GM08714 (cell line): ENCODE data around the gene RPS14.

Experiments
- H3K4me3 ChIP-seq: fragments of 200-500 bp; sonication (Bioruptor generic); 2 replicates; pipeline ENCODE4 v1.5.1; 2014; ENCODE audit warnings: mild to moderate bottlenecking, low read length, inconsistent platforms
- ZNF274 ChIP-seq: IDR thresholded peaks from 2 replicates; pipeline ENCODE4 v1.6.1; 2012; ENCODE audit warnings: mild to moderate bottlenecking, low read depth, low read length

Gene RPS14

DNA sequence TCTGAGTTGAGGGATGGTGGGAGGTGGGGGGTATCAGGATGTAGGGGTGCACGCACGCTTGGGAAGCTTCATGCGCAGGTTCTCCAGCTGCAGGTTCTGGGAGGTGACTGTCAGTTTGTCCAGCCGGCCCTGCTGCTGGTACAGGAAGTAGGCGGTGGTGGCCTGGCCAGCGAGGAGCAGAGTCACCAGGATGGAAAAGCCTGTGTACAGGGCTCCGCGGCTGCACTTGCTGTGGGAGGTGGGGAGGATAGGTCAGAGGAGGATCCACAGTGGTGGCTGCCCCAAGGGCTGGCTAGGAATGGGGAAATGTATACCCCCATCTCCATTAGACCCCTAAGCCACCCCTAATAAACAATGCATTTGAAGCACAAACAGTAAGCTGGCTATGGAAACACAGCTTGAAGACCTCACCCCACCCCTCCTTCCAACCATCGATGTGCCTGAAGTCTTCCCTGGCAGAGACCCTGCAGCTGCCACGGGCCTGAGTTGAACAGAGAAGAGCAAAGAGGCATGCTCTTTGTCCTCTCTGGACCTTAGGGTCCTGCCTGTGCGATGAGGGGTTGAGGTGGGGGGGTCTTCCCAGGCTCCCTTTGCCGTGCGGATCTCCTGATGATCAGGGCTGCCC is 42.3 kb downstream of the RPS14 start:
- H3K4me3 ChIP-seq, result no peak overlapping the region
- TF ChIP-seq ZNF274, result no peak

DNA sequence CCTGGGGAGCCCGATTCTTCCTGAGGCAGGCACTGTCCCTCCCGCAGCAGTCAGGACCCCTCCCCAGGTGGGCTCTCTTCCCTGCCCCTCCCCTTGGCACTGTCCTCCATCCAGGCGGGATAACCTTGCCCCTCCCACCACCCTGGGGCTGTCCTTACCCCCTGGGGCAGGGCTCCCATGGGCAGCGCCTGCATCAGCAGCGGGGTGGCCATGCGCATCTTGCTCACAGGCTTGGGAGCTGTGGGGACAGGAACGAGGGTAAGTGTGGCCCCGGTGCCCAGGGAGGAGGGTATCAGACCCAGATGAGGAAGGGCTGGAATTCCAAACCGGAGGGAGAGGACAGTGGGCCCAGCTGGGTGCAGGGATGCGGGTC is 42.8 kb downstream of the RPS14 start:
- no peak for TF ChIP-seq ZNF274

GRCh38 chr5:150406103-150406722 is 43.3 kb downstream of the RPS14 start:
- no peak overlapping the region for H3K4me3 ChIP-seq
- TF ChIP-seq ZNF274, result no peak

More for the DNA sequence above, 42.8 kb downstream of the RPS14 start:
- H3K4me3 ChIP-seq, result no peak overlapping the region

DNA sequence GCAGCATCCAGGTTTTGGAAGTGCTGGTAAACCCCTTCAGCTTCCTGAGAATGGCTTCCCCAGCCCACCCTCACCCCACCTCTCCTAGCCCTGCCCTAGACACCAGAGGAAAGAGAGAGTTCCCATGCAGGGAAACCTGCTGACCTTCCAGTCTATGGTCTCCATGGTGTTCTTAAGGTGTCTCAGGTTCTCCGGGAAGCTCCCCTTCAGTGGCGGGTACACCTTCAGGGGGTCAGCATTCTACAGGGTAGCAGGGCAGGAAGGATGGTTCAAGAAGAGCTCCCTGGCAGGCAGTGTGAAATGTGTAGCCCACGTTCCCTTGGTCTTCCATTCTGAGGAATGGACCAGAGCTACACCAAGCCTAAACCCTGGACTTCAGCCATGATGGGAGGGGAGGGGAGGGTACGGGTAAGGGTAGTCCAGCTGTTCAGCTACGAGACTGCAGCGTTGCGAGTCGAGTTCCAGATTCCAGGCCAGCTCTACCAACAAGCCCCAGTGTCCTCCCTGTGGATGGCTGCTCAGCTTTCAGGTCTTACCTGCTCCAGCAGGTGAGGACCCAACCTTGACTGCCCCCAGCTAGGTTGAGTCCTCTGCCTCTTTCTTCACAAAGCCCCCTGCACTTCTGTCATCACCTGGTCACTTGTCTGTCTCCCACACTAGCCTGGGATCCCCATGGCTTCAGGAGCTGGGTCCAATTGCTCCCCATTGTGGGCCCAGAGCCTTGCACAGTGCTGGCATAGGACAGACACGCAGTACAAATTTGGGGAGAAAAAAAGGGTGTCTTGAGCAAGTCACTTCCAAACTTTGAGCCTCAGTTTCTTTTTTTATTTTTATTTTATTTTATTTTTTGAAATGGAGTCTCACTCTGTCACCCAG is 44.4 kb downstream of the RPS14 start:
- no peak overlapping the region for H3K4me3 ChIP-seq

GRCh38 chr5:150404535-150404934 is 45.0 kb downstream of the RPS14 start:
- no peak overlapping the region for H3K4me3 ChIP-seq
- no peak for TF ChIP-seq ZNF274

More for the DNA sequence above, 44.4 kb downstream of the RPS14 start:
- no peak for TF ChIP-seq ZNF274

DNA sequence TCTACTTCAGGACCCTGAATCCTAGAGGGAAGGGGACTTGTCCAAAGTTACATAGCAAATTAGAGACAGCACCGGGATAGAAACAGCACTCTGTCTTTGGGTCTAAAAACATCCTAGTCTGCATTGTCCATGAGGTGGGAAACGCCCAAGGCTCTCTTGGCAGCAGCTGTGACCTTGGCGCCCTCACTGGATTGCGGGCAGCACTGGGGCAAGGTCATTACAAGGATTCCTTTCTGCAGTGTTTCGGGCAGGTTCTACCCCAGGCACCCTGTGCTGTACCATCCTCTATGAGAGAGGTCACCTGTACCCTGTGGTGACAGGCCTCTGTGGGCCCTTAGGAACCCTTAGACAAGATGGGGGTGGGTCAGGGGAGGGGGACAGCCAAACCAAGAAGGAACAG is 45.4 kb downstream of the RPS14 start:
- no peak overlapping the region for H3K4me3 ChIP-seq
- TF ChIP-seq ZNF274, result no peak

GRCh38 chr5:150402901-150403342 is 46.6 kb downstream of the RPS14 start:
- TF ChIP-seq ZNF274, result no peak
- H3K4me3 ChIP-seq, result no peak overlapping the region

- H3K4me3 ChIP-seq, result no peak overlapping the region
- TF ChIP-seq ZNF274, result no peak
These were observed 47.2 kb downstream of the RPS14 start for GRCh38 chr5:150402229-150402773.

- TF ChIP-seq ZNF274, result no peak
- no peak overlapping the region for H3K4me3 ChIP-seq
These were observed 47.9 kb downstream of the RPS14 start for GRCh38 chr5:150401376-150402228.

- H3K4me3 ChIP-seq, result no peak overlapping the region
- no peak for TF ChIP-seq ZNF274
These were observed 48.5 kb downstream of the RPS14 start for GRCh38 chr5:150401076-150401375.

DNA sequence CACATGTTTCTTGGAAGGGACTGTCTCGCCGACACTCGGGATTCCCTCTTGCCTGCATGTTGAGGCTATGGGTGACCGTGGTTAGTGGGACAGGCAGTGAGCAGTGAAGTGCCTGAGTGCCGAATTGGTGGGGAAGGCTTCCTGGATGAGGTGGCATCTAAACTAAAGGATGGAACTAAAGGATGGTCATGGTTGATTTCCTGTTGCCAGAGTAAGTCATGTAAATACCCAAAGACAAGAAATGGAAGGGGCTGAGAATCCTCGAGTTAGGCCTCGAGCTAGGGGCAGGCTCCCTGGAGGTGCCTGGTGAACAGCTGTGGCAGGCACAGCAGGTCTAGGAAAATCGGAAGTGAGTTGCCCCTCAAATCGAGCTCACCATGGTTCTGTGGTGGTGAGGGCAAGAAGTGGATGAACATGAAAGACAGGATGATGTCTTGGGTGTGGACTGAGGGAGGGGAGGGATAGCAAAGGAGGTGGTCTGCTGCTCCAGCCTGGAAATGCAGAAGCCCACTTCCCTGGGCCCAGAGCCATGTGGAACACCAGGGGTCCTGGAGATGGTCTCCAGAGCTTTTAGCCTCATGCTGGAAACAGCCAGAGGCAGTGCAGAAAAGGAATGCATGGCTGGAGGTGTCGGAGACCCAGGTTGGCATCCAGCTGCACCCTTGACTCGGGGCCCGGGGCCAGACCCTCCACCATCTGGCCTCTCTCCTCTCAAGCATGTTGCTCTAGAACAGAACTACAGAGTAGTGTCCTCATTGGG is 49.0 kb downstream of the RPS14 start:
- no peak for TF ChIP-seq ZNF274
- no peak overlapping the region for H3K4me3 ChIP-seq

- TF ChIP-seq ZNF274, result no peak
- H3K4me3 ChIP-seq, result no peak overlapping the region
These were observed 49.9 kb downstream of the RPS14 start for GRCh38 chr5:150399524-150400211.

DNA sequence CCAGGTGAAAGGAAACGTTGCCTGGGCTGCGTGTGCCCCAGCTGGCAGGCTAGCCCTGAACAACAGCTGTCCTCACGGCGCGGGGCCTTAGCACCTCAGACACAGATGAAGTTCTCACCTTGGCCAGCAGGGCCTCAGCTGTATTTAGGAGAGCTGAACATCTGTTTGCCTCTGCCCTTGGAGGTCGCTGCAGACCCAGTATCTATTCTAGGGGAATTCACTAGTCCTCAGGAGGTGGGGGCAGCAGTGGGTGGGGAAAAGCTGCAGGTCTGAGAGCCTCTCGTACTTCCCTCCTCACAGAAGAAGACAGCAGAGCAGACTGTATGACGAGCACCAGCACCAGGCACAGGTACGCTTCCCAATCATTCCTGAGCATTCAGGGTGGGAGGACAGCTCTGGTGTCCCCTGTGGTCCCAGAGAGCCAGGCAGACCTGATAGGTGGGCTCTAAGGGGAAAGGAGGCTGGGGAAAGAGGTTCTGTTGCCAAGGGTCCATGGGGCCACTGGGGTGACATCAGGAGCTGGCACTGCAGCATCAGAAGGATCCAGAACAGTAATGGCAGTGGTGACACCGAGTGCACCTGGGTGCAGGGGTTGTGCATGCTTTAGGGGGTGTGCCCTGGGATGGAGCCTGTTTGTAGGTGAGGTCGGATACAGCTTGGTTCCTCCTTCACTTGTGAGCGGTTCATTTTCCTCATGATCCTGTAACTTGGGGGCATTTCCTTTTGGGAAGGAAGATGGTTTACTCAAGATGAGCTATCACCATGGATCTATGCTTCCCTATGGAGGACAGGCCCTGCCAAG is 50.6 kb downstream of the RPS14 start:
- H3K4me3 ChIP-seq, result no peak overlapping the region
- no peak for TF ChIP-seq ZNF274
